Neuronal stem cell (in vitro differentiated cells): ENCODE measurements around the gene PIAS2.

Source experiments
- DNase-seq: peaks from one replicate; pipeline ENCODE4 v3.0.0-alpha.2; 2013; ENCODE audit warnings: low spot score
- H2AFZ ChIP-seq: one replicate; pipeline ENCODE4 v1.6.1; 2013; ENCODE audit warnings: mild to moderate bottlenecking, low read length, inconsistent platforms
- H2AK5ac ChIP-seq: 2 replicates; pipeline ENCODE4 v1.6.1; 2013; ENCODE audit warnings: low read depth, mild to moderate bottlenecking, inconsistent platforms, low read length, moderate library complexity, mixed read lengths
- H2BK120ac ChIP-seq: 2 replicates; pipeline ENCODE4 v1.6.1; 2013; ENCODE audit warnings: low read depth, mild to moderate bottlenecking, inconsistent platforms, low read length, moderate library complexity, mixed read lengths
- H2BK12ac ChIP-seq: one replicate; pipeline ENCODE4 v1.6.1; 2013; ENCODE audit warnings: low read length, inconsistent platforms
- H2BK15ac ChIP-seq: 2 replicates; pipeline ENCODE4 v1.6.1; 2013; ENCODE audit warnings: mild to moderate bottlenecking, low read length, inconsistent platforms, mixed read lengths
- H2BK5ac ChIP-seq: one replicate; pipeline ENCODE4 v1.6.1; 2013; ENCODE audit warnings: inconsistent platforms, mild to moderate bottlenecking, low read length, moderate library complexity
- H3K14ac ChIP-seq: one replicate; pipeline ENCODE4 v1.6.1; 2013; ENCODE audit warnings: low read length, inconsistent platforms
- H3K18ac ChIP-seq: 2 replicates; pipeline ENCODE4 v1.6.1; 2013; ENCODE audit warnings: low read length, inconsistent platforms
- H3K23ac ChIP-seq: 2 replicates; pipeline ENCODE4 v1.6.1; 2013; ENCODE audit warnings: low read depth, mild to moderate bottlenecking, mixed read lengths, low read length, inconsistent platforms; ENCODE audit not compliant: poor library complexity
- H3K27ac ChIP-seq: replicated peaks from 3 replicates; pipeline ENCODE4 v1.5.1; 2013; ENCODE audit warnings: low read length, inconsistent platforms
- H3K27me3 ChIP-seq, 3 experiments: 2 replicates each; pipeline ENCODE4 v1.6.1; 2013; ENCODE audit warnings: low read length in 3 of 3, mild to moderate bottlenecking in 2 of 3, inconsistent platforms in 1 of 3, low read depth in 1 of 3, mixed read lengths in 1 of 3, moderate library complexity in 1 of 3; ENCODE audit not compliant: control insufficient read depth in 3 of 3, insufficient read depth in 3 of 3
- H3K36me3 ChIP-seq, 2 donors: replicated peaks in 1 of 2; 2 replicates each; pipeline ENCODE4 v1.6.1; 2013; ENCODE audit warnings: low read length in 2 of 2; ENCODE audit not compliant: control insufficient read depth in 2 of 2, insufficient read depth in 2 of 2
- H3K4ac ChIP-seq: 2 replicates; pipeline ENCODE4 v1.6.1; 2013; ENCODE audit warnings: inconsistent platforms, mild to moderate bottlenecking, low read length, moderate library complexity
- H3K4me1 ChIP-seq, 2 donors: 1 replicate in 1 of 2; 2 replicates in 1 of 2; pipeline ENCODE4 v1.6.1; 2013; ENCODE audit warnings: low read length in 2 of 2, low read depth in 1 of 2; ENCODE audit not compliant: control insufficient read depth in 2 of 2, insufficient read depth in 1 of 2
- H3K4me2 ChIP-seq: one replicate; pipeline ENCODE4 v1.6.1; 2013; ENCODE audit warnings: mild to moderate bottlenecking, low read length, inconsistent platforms; ENCODE audit not compliant: insufficient read depth, poor library complexity, severe bottlenecking
- H3K4me3 ChIP-seq, 2 donors: 2 replicates each; pipeline ENCODE4 v1.5.1; 2013; ENCODE audit warnings: low read length in 2 of 2, mild to moderate bottlenecking in 2 of 2, inconsistent platforms in 1 of 2, moderate library complexity in 1 of 2
- H3K79me1 ChIP-seq: one replicate; pipeline ENCODE4 v1.6.1; 2013; ENCODE audit warnings: low read depth, mild to moderate bottlenecking, inconsistent platforms, low read length, moderate library complexity
- H3K9ac ChIP-seq: one replicate; pipeline ENCODE4 v1.6.1; 2013; ENCODE audit warnings: mild to moderate bottlenecking, low read depth, low read length, inconsistent platforms; ENCODE audit not compliant: poor library complexity
- H3K9me3 ChIP-seq, 2 donors: replicated peaks in 1 of 2; 2 replicates each; pipeline versions ENCODE3 to v1.6.1; 2013; ENCODE audit warnings: low read length in 2 of 2, mild to moderate bottlenecking in 2 of 2, inconsistent platforms in 1 of 2, low read depth in 1 of 2, mixed read lengths in 1 of 2, moderate library complexity in 1 of 2; ENCODE audit not compliant: control insufficient read depth in 2 of 2, insufficient read depth in 1 of 2
- H4K8ac ChIP-seq: one replicate; pipeline ENCODE4 v1.6.1; 2013; ENCODE audit warnings: low read depth, mild to moderate bottlenecking, inconsistent platforms, low read length, moderate library complexity
- H4K91ac ChIP-seq: one replicate; pipeline ENCODE4 v1.6.1; 2013; ENCODE audit warnings: low read length, low read depth, mild to moderate bottlenecking, inconsistent platforms; ENCODE audit not compliant: poor library complexity
- WGBS, 2 donors: extraction: QIAGEN DNeasy Blood & Tissue Kit; methylation state at CpG; one replicate each; pipeline ENCODE4 v1.1.7; 2013; ENCODE audit warnings: missing lambda C conversion rate in 2 of 2, mixed read lengths in 1 of 2; ENCODE audit not compliant: insufficient read length in 2 of 2, insufficient replicate concordance in 1 of 2; ENCODE audit errors: extremely low coverage in 2 of 2; 5-methylcytosine and 5-hydroxymethylcytosine counted together

PIAS2 gene

DNA sequence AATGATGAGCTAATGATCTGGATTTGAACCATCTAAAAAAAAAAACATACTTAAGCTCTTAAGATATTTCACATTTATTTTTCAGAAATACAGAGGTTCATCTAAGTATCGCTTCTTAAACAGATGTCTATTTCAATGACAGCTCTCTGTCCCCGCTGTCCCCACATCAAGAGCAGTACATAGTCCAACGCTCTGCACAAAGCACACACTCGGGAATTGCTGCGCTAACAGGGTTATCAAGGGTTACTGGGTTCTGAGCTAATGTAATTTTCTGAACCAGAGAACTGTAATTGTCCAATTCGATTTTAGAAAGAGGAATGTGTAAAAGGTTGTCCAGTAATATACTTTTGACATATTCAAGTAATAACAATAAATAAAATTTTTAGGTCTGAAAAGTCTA, 101.6 kb downstream of the PIAS2 start:
- Histone ChIP-seq H2BK5ac (no peak overlapping the region), H2AFZ (no peak overlapping the region), H2BK15ac (no peak overlapping the region), H3K36me3 (peaks cover 0 to 3% of the 10 kb centered on the region in 2 donors), H3K79me1 (no peaks in the 10 kb centered on the region), H2AK5ac (no peak overlapping the region), H3K27me3 (no peaks in the 10 kb centered on the region), H3K4ac (no peak overlapping the region), H3K23ac (no peak overlapping the region), H3K14ac (no peak overlapping the region), H3K4me1 (peaks cover 0 to 3% of the 10 kb centered on the region in 2 donors), H3K18ac (no peak overlapping the region), H2BK12ac (no peak overlapping the region), H3K4me3 (no peak overlapping the region), H3K4me2 (no peak overlapping the region), H2BK120ac (no peak overlapping the region), H3K9ac (no peak overlapping the region), H3K9me3 (no peaks in the 10 kb centered on the region), H4K91ac (no peak overlapping the region), H3K27ac (no peak overlapping the region), H4K8ac (no peak overlapping the region)
- no CpG with 5 or more reads among the region's 6 CpGs for WGBS, 2 donors
- DNase-seq = no peak

- no peak overlapping the region for H2BK120ac ChIP-seq
- no peak overlapping the region for H2BK5ac ChIP-seq
- H2AK5ac ChIP-seq = no peak overlapping the region
- H3K27ac ChIP-seq = no peak overlapping the region
- H2BK15ac ChIP-seq = no peak overlapping the region
- no peaks in the 10 kb centered on the region for H3K36me3 ChIP-seq
- WGBS, 2 donors = no CpG with 5 or more reads among the region's 4 CpGs
- H3K4me3 ChIP-seq = no peak overlapping the region
- no peak overlapping the region for H4K91ac ChIP-seq
- no peak overlapping the region for H3K9ac ChIP-seq
- H3K4ac ChIP-seq = no peak overlapping the region
- H3K4me1 ChIP-seq = peaks cover 0 to 4% of the 10 kb centered on the region in 2 donors
- no peak overlapping the region for H3K18ac ChIP-seq
- no peak overlapping the region for H2BK12ac ChIP-seq
- no peaks in the 10 kb centered on the region for H3K9me3 ChIP-seq
- H3K79me1 ChIP-seq = no peaks in the 10 kb centered on the region
- no peak for DNase-seq
- no peak overlapping the region for H2AFZ ChIP-seq
- H3K23ac ChIP-seq = no peak overlapping the region
- H3K27me3 ChIP-seq = no peaks in the 10 kb centered on the region
- H4K8ac ChIP-seq = no peak overlapping the region
- no peak overlapping the region for H3K14ac ChIP-seq
- no peak overlapping the region for H3K4me2 ChIP-seq
These were observed 102.9 kb downstream of the PIAS2 start for GRCh38 chr18:46814399-46814798.

- no peak overlapping the region for H3K4me2 ChIP-seq
- no peaks in the 10 kb centered on the region for H3K36me3 ChIP-seq
- H3K14ac ChIP-seq = no peak overlapping the region
- no peak overlapping the region for H4K91ac ChIP-seq
- no peaks in the 10 kb centered on the region for H3K27me3 ChIP-seq
- H3K18ac ChIP-seq = no peak overlapping the region
- H3K27ac ChIP-seq = no peak overlapping the region
- DNase-seq = no peak
- peaks cover 0 to 4% of the 10 kb centered on the region in 2 donors for H3K4me1 ChIP-seq
- H3K4ac ChIP-seq = no peak overlapping the region
- no peak overlapping the region for H2AFZ ChIP-seq
- no peak overlapping the region for H3K4me3 ChIP-seq
- no peaks in the 10 kb centered on the region for H3K79me1 ChIP-seq
- H3K9ac ChIP-seq = no peak overlapping the region
- H4K8ac ChIP-seq = no peak overlapping the region
- H2AK5ac ChIP-seq = no peak overlapping the region
- H3K9me3 ChIP-seq = no peaks in the 10 kb centered on the region
- H3K23ac ChIP-seq = no peak overlapping the region
- H2BK15ac ChIP-seq = no peak overlapping the region
- no peak overlapping the region for H2BK5ac ChIP-seq
- H2BK120ac ChIP-seq = no peak overlapping the region
- WGBS, 2 donors = no CpG with 5 or more reads among the region's 2 CpGs
- no peak overlapping the region for H2BK12ac ChIP-seq
These were observed 105.0 kb downstream of the PIAS2 start for GRCh38 chr18:46812311-46812710.

- Histone ChIP-seq H2BK12ac (no peak overlapping the region), H2BK120ac (no peak overlapping the region), H3K36me3 (no peaks in the 10 kb centered on the region), H3K4me1 (peaks cover 0 to 4% of the 10 kb centered on the region in 2 donors), H2BK5ac (no peak overlapping the region), H3K23ac (no peak overlapping the region), H3K79me1 (peaks cover 1% of the 10 kb centered on the region), H2AFZ (no peak overlapping the region), H2AK5ac (no peak overlapping the region), H2BK15ac (no peak overlapping the region), H3K4ac (no peak overlapping the region), H4K8ac (no peak overlapping the region), H4K91ac (no peak overlapping the region), H3K27me3 (no peaks in the 10 kb centered on the region), H3K9ac (no peak overlapping the region), H3K4me3 (no peak overlapping the region), H3K18ac (no peak overlapping the region), H3K27ac (no peak overlapping the region), H3K4me2 (no peak overlapping the region), H3K14ac (no peak overlapping the region), H3K9me3 (no peaks in the 10 kb centered on the region)
- DNase-seq = no peak
- WGBS, 2 donors = no CpG with 5 or more reads among the region's 2 CpGs
These were observed 106.8 kb downstream of the PIAS2 start for GRCh38 chr18:46810481-46811000.
